ENCODE results near the gene KCTD1.

KCTD1 gene

GRCh38 chr18:26524002-26524401 lies 24.4 kb downstream of the KCTD1 start:
- no peak for DNase-seq (ENCODE audit: low read depth, low spot score)

- DNase-seq (ENCODE audit: low read depth, low spot score), result no peak
These were observed 26.7 kb downstream of the KCTD1 start for GRCh38 chr18:26521617-26522016.

GRCh38 chr18:26520974-26521373 lies 27.4 kb downstream of the KCTD1 start:
- no peak for DNase-seq (ENCODE audit: low read depth, low spot score)

- DNase-seq (ENCODE audit: low read depth, low spot score), result no peak
These were observed 29.2 kb downstream of the KCTD1 start for GRCh38 chr18:26519114-26519513.

- DNase-seq (ENCODE audit: low read depth, low spot score), result no peak
These were observed 31.4 kb downstream of the KCTD1 start for GRCh38 chr18:26516964-26517363.

- DNase-seq (ENCODE audit: low read depth, low spot score), result no peak
These were observed 32.5 kb downstream of the KCTD1 start for GRCh38 chr18:26515643-26516487.

GRCh38 chr18:26511339-26512071 lies 36.8 kb downstream of the KCTD1 start:
- no peak for DNase-seq (ENCODE audit: low read depth, low spot score)

- DNase-seq (ENCODE audit: low read depth, low spot score), result no peak
These were observed 38.0 kb downstream of the KCTD1 start for GRCh38 chr18:26510337-26510736.

- DNase-seq (ENCODE audit: low read depth, low spot score), result no peak
These were observed 42.3 kb downstream of the KCTD1 start for GRCh38 chr18:26506012-26506411.

- DNase-seq (ENCODE audit: low read depth, low spot score), result no peak
These were observed 43.5 kb downstream of the KCTD1 start for GRCh38 chr18:26504831-26505230.

GRCh38 chr18:26503382-26503781 lies 45.0 kb downstream of the KCTD1 start:
- DNase-seq (ENCODE audit: low read depth, low spot score), result no peak

- DNase-seq (ENCODE audit: low read depth, low spot score), result no peak
These were observed 45.5 kb downstream of the KCTD1 start for GRCh38 chr18:26502823-26503222.

GRCh38 chr18:26497866-26498265 lies 50.5 kb downstream of the KCTD1 start:
- no peak for DNase-seq (ENCODE audit: low read depth, low spot score)

GRCh38 chr18:26496528-26496927 lies 51.8 kb downstream of the KCTD1 start:
- no peak for DNase-seq (ENCODE audit: low read depth, low spot score)

- no peak for DNase-seq (ENCODE audit: low read depth, low spot score)
These were observed 53.1 kb downstream of the KCTD1 start for GRCh38 chr18:26495287-26495686.

- DNase-seq (ENCODE audit: low read depth, low spot score), result no peak
These were observed 55.3 kb downstream of the KCTD1 start for GRCh38 chr18:26493021-26493420.

GRCh38 chr18:26491194-26491816 lies 57.0 kb downstream of the KCTD1 start:
- DNase-seq (ENCODE audit: low read depth, low spot score), result no peak

- DNase-seq (ENCODE audit: low read depth, low spot score), result no peak
These were observed 58.5 kb downstream of the KCTD1 start for GRCh38 chr18:26489881-26490280.

GRCh38 chr18:26489191-26489590 lies 59.2 kb downstream of the KCTD1 start:
- DNase-seq (ENCODE audit: low read depth, low spot score), result no peak

- DNase-seq (ENCODE audit: low read depth, low spot score), result no peak
These were observed 59.8 kb downstream of the KCTD1 start for GRCh38 chr18:26488417-26489009.

- DNase-seq (ENCODE audit: low read depth, low spot score), result no peak
These were observed 60.9 kb downstream of the KCTD1 start for GRCh38 chr18:26487437-26487836.

- DNase-seq (ENCODE audit: low read depth, low spot score), result no peak
These were observed 64.7 kb downstream of the KCTD1 start for GRCh38 chr18:26483633-26484032.
